ENCODE measurements around the gene SIK1.
"Not testable (repeated sequence)": the region's sequence is repeated elsewhere in the genome, so short reads cannot be mapped to it uniquely, and the experiment has no call there.

SIK1 gene

GRCh38 chr21:43426404-43427241 is at the start of gene SIK1:
TSS of gene SIK1 (minus strand) at chr21:43427131. CDS start at chr21:43426178, 953 bp downstream.
- not testable (repeated sequence) for DNase-seq (ENCODE audit: low read depth); H3K4me3 ChIP-seq (ENCODE audit: low read depth, low read length)

- not testable (repeated sequence) for DNase-seq (ENCODE audit: low read depth); H3K4me3 ChIP-seq (ENCODE audit: low read depth, low read length)
Observed at GRCh38 chr21:43471597-43472242, 44.8 kb upstream of the SIK1 start.

GRCh38 chr21:43469719-43470458 is 43.0 kb upstream of the SIK1 start:
- not testable (repeated sequence) for H3K4me3 ChIP-seq (ENCODE audit: low read depth, low read length); DNase-seq (ENCODE audit: low read depth)

GRCh38 chr21:43467785-43468184 is 40.9 kb upstream of the SIK1 start:
- TF ChIP-seq MAX (IDR thresholded peaks at IDR 0.05; ENCODE audit: low read depth, low read length): no peak
- TF ChIP-seq POLR2A (IDR thresholded peaks at IDR 0.05; ENCODE audit: extremely low read depth, insufficient read length): no peak
- TF ChIP-seq CTCF (IDR thresholded peaks at IDR 0.05; ENCODE audit: low read depth, low read length): no peak
- no peak for TF ChIP-seq MYC (IDR thresholded peaks at IDR 0.05; ENCODE audit: low read depth, low read length)
- no peak for DNase-seq (ENCODE audit: low read depth)
- no peak overlapping the region for H3K4me3 ChIP-seq (ENCODE audit: low read depth, low read length)

- not testable (repeated sequence) for DNase-seq (ENCODE audit: low read depth); H3K4me3 ChIP-seq (ENCODE audit: low read depth, low read length)
Observed at GRCh38 chr21:43465159-43465558, 38.2 kb upstream of the SIK1 start.

GRCh38 chr21:43463498-43464261 is 36.7 kb upstream of the SIK1 start:
- DNase-seq (ENCODE audit: low read depth); H3K4me3 ChIP-seq (ENCODE audit: low read depth, low read length): not testable (repeated sequence)

GRCh38 chr21:43462932-43463331 is 36.0 kb upstream of the SIK1 start:
- not testable (repeated sequence) for DNase-seq (ENCODE audit: low read depth); H3K4me3 ChIP-seq (ENCODE audit: low read depth, low read length)

GRCh38 chr21:43460475-43460874 is 33.5 kb upstream of the SIK1 start:
- not testable (repeated sequence) for DNase-seq (ENCODE audit: low read depth); H3K4me3 ChIP-seq (ENCODE audit: low read depth, low read length)

GRCh38 chr21:43458995-43459394 is 32.1 kb upstream of the SIK1 start:
- not testable (repeated sequence) for H3K4me3 ChIP-seq (ENCODE audit: low read depth, low read length); DNase-seq (ENCODE audit: low read depth)

GRCh38 chr21:43456616-43457314 is 29.8 kb upstream of the SIK1 start:
- not testable (repeated sequence) for H3K4me3 ChIP-seq (ENCODE audit: low read depth, low read length); DNase-seq (ENCODE audit: low read depth)

- not testable (repeated sequence) for DNase-seq (ENCODE audit: low read depth); H3K4me3 ChIP-seq (ENCODE audit: low read depth, low read length)
Observed at GRCh38 chr21:43455717-43456116, 28.8 kb upstream of the SIK1 start.

GRCh38 chr21:43454176-43454575 is 27.2 kb upstream of the SIK1 start:
- not testable (repeated sequence) for H3K4me3 ChIP-seq (ENCODE audit: low read depth, low read length); DNase-seq (ENCODE audit: low read depth)

GRCh38 chr21:43451850-43452249 is 24.9 kb upstream of the SIK1 start:
- DNase-seq (ENCODE audit: low read depth); H3K4me3 ChIP-seq (ENCODE audit: low read depth, low read length): not testable (repeated sequence)

- DNase-seq (ENCODE audit: low read depth); H3K4me3 ChIP-seq (ENCODE audit: low read depth, low read length): not testable (repeated sequence)
Observed at GRCh38 chr21:43450287-43450686, 23.4 kb upstream of the SIK1 start.

- not testable (repeated sequence) for H3K4me3 ChIP-seq (ENCODE audit: low read depth, low read length); DNase-seq (ENCODE audit: low read depth)
Observed at GRCh38 chr21:43447353-43447977, 20.5 kb upstream of the SIK1 start.
